Retinal pigment epithelial cell (primary cell): ENCODE results near the gene TNS3.

ENCODE experiments used
- DNase-seq: peaks from one replicate; pipeline ENCODE4 v3.0.0-alpha.2; 2010; ENCODE audit warnings: low read depth
- H3K4me3 ChIP-seq: 2 replicates; pipeline ENCODE4 v1.5.1; 2011; ENCODE audit warnings: mild to moderate bottlenecking, low read length, control low read depth, moderate library complexity
- CTCF ChIP-seq: conservative IDR thresholded peaks from 2 replicates; pipeline ENCODE4 v1.5.1; 2011; ENCODE audit warnings: low read depth, low read length, control low read depth, inconsistent platforms

TNS3 gene

GRCh38 chr7:47401611-47402570, 180.0 kb downstream of the TNS3 start:
- H3K4me3 ChIP-seq, result no peak overlapping the region
- no peak for DNase-seq
- no peak for TF ChIP-seq CTCF

DNA sequence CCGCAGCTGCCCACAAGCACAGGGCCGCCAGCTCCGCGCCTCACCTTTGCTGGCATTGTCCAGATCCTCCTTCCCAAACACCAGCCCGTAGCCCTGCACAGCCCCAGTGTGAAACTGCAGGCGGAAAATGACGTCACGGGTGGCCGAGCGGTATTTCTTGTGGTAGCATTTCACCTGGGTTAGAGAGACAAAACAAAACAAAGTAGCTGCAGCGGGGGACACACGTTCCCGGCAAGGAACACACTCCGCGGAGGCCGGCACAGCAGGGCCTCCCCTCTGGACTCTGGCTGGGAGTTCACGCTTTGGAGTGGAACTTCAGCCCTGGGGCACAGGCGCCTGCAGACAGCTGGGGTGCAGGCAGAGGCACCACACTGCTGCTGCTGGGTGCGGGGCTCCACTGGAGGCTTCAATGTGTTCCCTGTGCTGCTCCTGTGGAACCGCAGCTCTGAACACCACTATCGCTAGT, 181.1 kb downstream of the TNS3 start:
- no peak for TF ChIP-seq CTCF
- no peak overlapping the region for H3K4me3 ChIP-seq
- no peak for DNase-seq

- no peak overlapping the region for H3K4me3 ChIP-seq
- TF ChIP-seq CTCF, result no peak
Measured at GRCh38 chr7:47400001-47400400, 181.9 kb downstream of the TNS3 start.

GRCh38 chr7:47394751-47395252, 187.1 kb downstream of the TNS3 start:
- no peak for DNase-seq
- no peak overlapping the region for H3K4me3 ChIP-seq
- TF ChIP-seq CTCF, result no peak

More at GRCh38 chr7:47400001-47400400, 181.9 kb downstream of the TNS3 start:
- DNase-seq, result no peak

GRCh38 chr7:47394216-47394615, 187.7 kb downstream of the TNS3 start:
- no peak for TF ChIP-seq CTCF
- no peak for DNase-seq
- no peak overlapping the region for H3K4me3 ChIP-seq

DNA sequence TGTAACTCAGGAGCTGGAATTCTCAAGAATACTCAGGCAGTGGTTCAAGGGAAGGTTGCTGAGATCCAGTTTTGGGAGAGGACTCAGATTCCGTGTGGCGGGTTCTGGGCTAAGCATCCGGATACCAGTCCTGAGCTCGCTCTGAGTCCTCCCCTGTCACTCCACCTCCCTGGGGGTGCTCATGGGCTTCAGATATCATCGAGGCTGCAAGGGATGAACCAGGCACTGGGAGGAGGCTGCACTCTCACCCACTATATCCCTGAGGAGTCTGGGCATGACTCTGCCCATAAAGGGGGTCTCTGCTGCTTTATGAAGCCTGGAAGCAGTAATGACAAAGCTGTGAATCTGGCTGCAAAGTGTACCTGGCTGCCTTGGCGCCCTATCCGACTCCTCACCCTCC, 188.5 kb downstream of the TNS3 start:
- no peak for DNase-seq
- no peak overlapping the region for H3K4me3 ChIP-seq
- no peak for TF ChIP-seq CTCF
